Fibroblast of skin of scalp (primary cell): ENCODE measurements around the gene ITPR3.
A peak's percentile ranks its signal among the peaks of the same experiment; 100 is the strongest.

Experiments used
- DNase-seq: peaks from one replicate; pipeline ENCODE4 v3.0.0-alpha.2; 2013

Gene ITPR3

GRCh38 chr6:33740204-33740608 is 119.1 kb downstream of the ITPR3 start:
- DNase-seq: no peak

- no peak for DNase-seq
These were observed 119.7 kb downstream of the ITPR3 start for GRCh38 chr6:33740794-33741193.

- DNase-seq: no peak
These were observed 121.0 kb downstream of the ITPR3 start for GRCh38 chr6:33742092-33742491.

GRCh38 chr6:33742837-33743236 is 121.7 kb downstream of the ITPR3 start:
- no peak for DNase-seq

DNA sequence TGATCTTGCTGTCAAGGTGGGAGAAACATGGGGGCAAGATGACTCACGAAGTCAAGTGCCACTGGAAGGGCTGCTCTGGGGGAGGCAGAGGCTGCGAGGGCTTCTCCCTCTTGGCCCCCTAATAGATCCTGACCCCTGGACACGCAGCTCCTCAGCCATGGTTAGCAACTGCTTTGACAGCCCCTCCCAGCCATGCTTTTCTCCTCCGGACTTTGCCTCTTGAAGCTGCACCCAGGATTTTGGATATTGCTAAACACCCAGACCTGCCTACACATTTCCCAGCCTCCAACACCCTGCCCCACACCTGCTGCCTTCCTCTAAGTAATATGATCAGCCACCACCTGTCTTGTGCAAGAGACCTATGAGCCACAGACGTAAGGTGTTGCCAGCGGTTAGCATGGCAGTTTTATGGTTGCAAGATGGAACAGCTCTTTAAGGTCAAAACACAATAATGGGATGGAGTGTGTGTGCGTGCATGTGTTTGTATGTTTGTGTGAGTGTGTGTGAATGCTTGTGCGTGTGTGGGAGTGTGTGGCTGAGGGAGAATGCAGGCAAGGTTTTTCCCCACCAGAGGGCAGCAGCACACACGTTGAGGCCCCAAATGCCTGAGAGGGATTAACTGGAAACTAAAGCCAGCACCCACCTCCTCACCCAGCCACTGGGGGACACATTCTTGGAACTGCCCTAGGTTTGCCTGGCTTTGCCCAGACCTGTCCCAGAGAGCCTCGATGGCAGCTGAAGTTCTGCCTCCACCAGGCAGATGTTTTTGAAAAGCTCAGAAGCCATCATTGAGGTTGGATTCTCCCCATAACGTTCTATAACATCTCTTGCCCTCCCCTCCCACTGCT is 123.1 kb downstream of the ITPR3 start:
- DNase-seq: peak; percentile 74

DNA sequence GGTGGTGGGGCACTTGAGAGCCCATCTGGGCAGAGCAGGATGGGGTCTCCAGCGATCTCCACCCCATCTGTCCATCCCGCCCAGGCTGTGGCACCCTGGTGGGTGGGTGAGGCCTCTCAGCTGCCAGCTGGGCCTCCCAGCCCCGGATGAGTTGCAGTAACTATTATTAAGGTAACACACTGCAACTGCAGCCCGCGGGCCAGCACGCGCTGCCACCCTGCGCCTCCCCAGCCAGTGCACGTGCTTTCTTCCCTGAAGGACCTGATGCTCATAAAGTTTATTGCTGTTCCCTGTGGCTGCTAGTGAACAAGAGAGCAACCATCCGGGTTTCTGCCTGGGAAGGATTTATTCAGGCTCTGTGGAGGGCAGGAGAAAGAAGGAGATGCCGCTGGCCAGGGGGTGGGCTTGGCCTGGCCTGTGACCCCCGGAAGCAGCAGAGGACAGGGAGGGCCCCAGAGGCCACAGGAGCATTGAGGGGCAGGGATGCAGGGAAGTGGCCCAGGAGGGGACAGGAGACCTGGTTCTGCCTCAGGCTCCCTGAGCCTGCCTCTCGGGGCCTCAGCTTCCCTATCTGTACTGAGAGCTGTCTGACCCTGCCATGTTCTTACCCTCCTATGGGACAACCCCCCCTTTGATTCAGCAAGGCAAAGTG is 123.9 kb downstream of the ITPR3 start:
- no peak for DNase-seq

DNA sequence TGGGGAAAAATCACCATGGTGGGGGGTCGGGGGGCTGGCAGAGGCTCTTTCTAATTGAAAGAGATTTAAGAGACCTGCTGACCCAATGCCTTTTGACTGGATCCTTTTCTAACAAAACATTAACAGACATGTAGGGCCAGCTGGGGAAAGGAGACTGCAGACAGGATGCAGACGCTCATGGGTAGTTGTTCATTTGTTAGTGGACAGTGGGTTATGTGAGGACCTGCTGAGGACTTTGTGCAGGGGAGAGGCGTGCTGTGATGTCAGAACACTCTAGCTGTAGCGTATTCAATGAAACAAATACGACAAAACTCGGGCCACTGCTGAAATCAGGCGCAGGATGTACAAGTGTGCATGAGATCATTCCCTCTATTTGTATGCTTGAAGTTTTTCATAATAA is 124.4 kb downstream of the ITPR3 start:
- no peak for DNase-seq
